Fibroblast of the conjunctiva (primary cell): ENCODE results near the gene DMRT2.

Experiments used
- DNase-seq: peaks from one replicate; pipeline ENCODE4 v3.0.0-alpha.2; 2010; ENCODE audit warnings: low read depth

The DMRT2 gene

DNA sequence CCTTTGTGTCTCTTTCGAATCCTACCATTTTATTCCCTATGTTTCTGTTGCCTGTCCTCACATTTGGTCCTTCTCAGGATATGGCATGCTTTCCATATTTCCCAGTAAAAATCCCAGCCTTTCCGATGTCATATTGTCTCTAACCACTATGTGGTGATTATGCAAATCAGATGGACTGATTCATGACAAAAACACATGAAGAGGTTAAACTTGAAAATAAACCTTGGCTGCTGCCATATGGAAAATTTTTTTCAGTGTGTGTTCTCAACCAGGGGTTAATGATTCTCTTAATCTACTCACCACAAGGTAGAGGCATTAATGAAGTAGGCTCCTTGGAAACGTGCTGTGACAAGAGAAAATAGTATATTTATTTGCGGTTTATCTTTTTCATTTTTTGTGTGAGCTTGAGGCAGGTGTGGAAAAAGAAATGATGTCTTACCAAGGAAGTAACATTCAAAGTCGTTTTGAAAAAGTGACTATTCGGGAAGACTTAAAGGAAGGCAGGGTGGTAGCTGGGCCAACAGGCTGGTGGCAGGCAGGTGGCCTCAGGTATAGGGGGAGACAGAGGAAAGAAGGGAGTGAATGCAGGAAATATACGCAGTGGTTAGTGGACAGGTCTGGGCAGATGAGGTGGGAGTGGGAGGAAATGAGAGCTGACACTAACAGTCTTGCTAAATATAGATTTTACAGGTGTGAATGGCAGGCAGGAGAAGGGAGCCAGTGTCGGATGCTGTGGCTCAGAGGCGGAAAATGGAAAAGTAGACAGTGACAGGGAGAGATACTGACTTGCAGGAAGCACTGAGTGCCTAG lies 46.2 kb downstream of the DMRT2 start:
- DNase-seq: no peak

DNA sequence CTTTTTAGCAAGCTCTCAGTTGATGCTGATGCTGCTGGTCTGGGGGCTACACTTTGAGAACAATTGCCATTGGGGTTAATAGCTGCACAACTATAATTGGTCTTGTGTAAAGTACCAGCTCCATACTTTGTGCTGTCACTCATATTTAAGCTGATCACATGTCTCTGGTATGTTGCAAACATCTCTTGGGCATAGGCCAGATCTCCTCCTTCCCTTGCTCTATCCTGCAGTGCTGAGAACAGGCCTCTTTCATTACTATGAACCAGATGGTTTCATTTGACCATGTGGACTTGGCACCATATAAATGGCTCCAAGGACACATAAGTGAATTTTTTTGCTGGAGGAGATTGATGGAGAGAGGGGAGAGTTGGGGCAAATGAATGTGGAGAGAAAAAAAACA lies 48.4 kb downstream of the DMRT2 start:
- DNase-seq: no peak

DNA sequence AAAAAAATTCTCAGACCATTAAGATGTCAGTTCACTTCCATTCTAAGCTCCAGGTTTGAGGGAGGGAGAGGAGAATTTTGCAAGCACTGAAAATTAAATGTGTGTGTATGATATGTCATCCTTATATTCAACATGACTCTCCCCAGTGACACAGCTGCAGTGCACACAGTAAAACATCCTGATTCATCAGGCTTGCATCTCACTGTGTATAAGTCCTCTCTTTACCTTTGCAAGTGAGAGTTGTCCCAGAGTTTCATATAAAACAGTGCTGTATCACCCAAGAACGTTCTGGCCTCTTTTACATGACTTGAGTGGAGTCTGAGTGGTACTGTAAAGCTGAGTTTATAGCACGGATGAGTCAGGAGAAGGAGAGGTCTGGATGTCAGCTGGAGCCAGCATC lies 50.0 kb downstream of the DMRT2 start:
- DNase-seq: no peak

DNA sequence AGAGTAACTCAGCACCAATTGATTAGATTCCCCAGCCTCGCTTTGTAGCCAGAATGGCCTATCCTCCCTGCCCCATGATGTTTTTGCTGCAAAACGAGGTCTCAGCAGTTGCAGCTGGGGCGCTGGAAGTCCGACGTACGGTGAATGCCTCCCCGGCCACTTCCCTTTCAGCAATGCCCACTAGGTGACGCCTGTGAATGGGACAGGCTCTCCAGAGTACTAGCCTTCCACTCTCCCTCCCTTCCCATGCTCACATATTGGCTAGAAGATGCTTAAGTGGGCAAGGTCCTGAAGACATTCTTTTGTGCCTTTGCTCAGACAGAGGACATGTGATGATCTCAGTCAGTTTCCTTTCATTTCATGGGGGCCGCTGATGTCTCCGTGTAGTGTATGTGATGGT lies 50.8 kb downstream of the DMRT2 start:
- DNase-seq: peak; percentile 29

DNA sequence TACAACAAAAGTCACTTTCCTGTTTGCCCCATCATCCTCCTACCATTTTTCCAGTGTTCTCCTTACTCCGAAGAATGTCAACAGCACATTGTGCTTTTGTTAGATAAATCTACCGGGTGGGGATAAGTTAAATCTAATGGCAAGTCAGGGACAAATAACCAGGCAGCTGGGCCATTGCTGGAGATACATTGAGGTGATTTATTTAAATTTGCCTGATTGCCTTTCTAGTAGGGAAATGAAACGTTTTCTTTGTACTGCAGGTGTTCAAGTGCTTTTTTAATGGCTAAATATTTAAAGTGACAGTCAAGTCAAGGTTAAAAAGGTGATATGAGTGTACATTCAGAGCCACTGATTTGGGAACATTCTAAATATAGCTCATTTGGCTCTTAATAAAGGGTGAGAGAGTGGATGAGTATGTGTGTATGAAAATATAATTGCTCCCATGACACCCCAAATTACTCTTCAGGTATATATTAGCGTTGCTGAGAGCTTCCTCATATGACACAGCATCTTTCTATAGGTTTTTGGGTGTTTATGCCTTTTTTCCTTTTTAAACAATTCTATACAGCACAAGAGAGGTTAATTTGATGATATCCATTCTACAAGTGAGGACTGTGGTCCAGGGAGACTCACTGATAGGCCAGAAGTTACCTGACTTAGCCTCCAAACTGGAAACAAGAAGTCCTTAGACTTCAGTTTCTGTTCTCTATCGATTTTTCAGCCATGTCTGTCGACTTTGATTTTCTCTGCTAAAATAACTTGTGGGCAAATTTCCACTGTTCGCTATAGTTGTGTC lies 51.9 kb downstream of the DMRT2 start:
- DNase-seq: no peak

DNA sequence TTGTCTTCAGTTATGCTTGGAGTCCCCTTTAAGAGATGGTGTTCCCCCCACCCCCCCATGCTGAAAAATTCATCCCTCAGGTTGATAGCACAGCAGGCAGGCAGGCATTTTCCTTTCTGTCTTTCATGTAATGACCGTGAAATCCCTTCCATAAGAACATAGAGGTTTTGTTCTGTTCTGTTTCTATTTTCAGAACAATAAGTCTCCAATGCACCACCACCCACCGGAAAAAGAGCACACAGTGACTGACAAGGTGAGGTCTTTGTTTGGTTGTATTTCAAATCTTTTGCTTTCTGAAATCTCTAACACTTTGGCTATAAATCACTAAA lies 52.4 kb downstream of the DMRT2 start:
- no peak for DNase-seq
